H9 (cell line): Measurements from ENCODE around the gene YAP1. TPM values are rescaled to one million over a fixed set of nuclear protein-coding genes. Genes with fewer than 3 reads are reported as not detected.

Experiments
- DNase-seq: peaks from one replicate; pipeline ENCODE4 v3.0.0-alpha.2; 2017
- H2AFZ ChIP-seq: one replicate; pipeline ENCODE4 v1.6.1; 2013; ENCODE audit warnings: mild to moderate bottlenecking, low read length, control low read depth, moderate library complexity
- H2AK5ac ChIP-seq: 2 replicates; pipeline ENCODE4 v1.6.1; 2013; ENCODE audit warnings: low read length, control low read depth, mixed read lengths; ENCODE audit not compliant: insufficient read length
- H2BK120ac ChIP-seq: one replicate; pipeline ENCODE4 v1.6.1; 2013; ENCODE audit warnings: low read depth, mild to moderate bottlenecking, low read length, control low read depth, inconsistent platforms; ENCODE audit not compliant: poor library complexity, severe bottlenecking
- H2BK12ac ChIP-seq: 2 replicates; pipeline ENCODE4 v1.6.1; 2013; ENCODE audit warnings: low read length, control low read depth, mixed read lengths, low read depth; ENCODE audit not compliant: insufficient read length
- H2BK15ac ChIP-seq: 2 replicates; pipeline ENCODE4 v1.6.1; 2013; ENCODE audit warnings: low read depth, low read length, control low read depth
- H2BK20ac ChIP-seq: one replicate; pipeline ENCODE4 v1.6.1; 2013; ENCODE audit warnings: low read depth, mild to moderate bottlenecking, low read length, control low read depth, inconsistent platforms; ENCODE audit not compliant: poor library complexity, severe bottlenecking
- H2BK5ac ChIP-seq: 2 replicates; pipeline ENCODE4 v1.6.1; 2013; ENCODE audit warnings: low read length, control low read depth, mixed read lengths; ENCODE audit not compliant: insufficient read length
- H3K14ac ChIP-seq: 2 replicates; pipeline ENCODE4 v1.6.1; 2013; ENCODE audit warnings: low read length, control low read depth; ENCODE audit not compliant: insufficient read depth
- H3K18ac ChIP-seq: 2 replicates; pipeline ENCODE4 v1.6.1; 2013; ENCODE audit warnings: low read depth, mild to moderate bottlenecking, mixed read lengths, low read length, control low read depth; ENCODE audit not compliant: insufficient read length
- H3K23ac ChIP-seq: 2 replicates; pipeline ENCODE4 v1.6.1; 2013; ENCODE audit warnings: low read length, control low read depth, mixed read lengths, low read depth; ENCODE audit not compliant: insufficient read length
- H3K23me2 ChIP-seq: 2 replicates; pipeline ENCODE4 v1.6.1; 2013; ENCODE audit warnings: low read depth, mild to moderate bottlenecking, mixed read lengths, low read length, control low read depth; ENCODE audit not compliant: insufficient read length, poor library complexity, severe bottlenecking
- H3K27ac ChIP-seq: 2 replicates; pipeline ENCODE4 v1.5.1; 2013; ENCODE audit warnings: low read length, control low read depth, mixed read lengths, low read depth; ENCODE audit not compliant: insufficient read length
- H3K27me3 ChIP-seq: 2 replicates; pipeline ENCODE4 v1.6.1; 2013; ENCODE audit warnings: low read length, control low read depth, inconsistent platforms; ENCODE audit not compliant: insufficient read depth
- H3K4ac ChIP-seq: 2 replicates; pipeline ENCODE4 v1.6.1; 2013; ENCODE audit warnings: low read depth, mild to moderate bottlenecking, control low read depth, inconsistent platforms, low read length, moderate library complexity
- H3K4me1 ChIP-seq: 2 replicates; pipeline ENCODE4 v1.6.1; 2013; ENCODE audit warnings: low read length, control low read depth, inconsistent platforms; ENCODE audit not compliant: insufficient read depth
- H3K4me2 ChIP-seq: 2 replicates; pipeline ENCODE4 v1.6.1; 2013; ENCODE audit warnings: low read length, control low read depth, mixed read lengths; ENCODE audit not compliant: insufficient read length, insufficient read depth
- H3K56ac ChIP-seq: 2 replicates; pipeline ENCODE4 v1.6.1; 2013; ENCODE audit warnings: low read depth, mild to moderate bottlenecking, mixed read lengths, low read length, control low read depth; ENCODE audit not compliant: insufficient read length
- H3K79me1 ChIP-seq: 2 replicates; pipeline ENCODE4 v1.6.1; 2013; ENCODE audit warnings: low read depth, mild to moderate bottlenecking, moderate library complexity, low read length, control low read depth, inconsistent platforms; ENCODE audit not compliant: insufficient read depth, poor library complexity, severe bottlenecking
- H3K79me2 ChIP-seq: 2 replicates; pipeline ENCODE4 v1.6.1; 2013; ENCODE audit warnings: low read length, control low read depth, inconsistent platforms; ENCODE audit not compliant: insufficient read depth
- H3K9ac ChIP-seq: 2 replicates; pipeline ENCODE4 v1.6.1; 2013; ENCODE audit warnings: low read length, control low read depth, mixed read lengths; ENCODE audit not compliant: insufficient read length; ENCODE audit errors: extremely low read depth
- H3K9me3 ChIP-seq: one replicate; pipeline ENCODE4 v1.6.1; 2013; ENCODE audit warnings: low read depth, low read length, inconsistent platforms; ENCODE audit not compliant: control insufficient read depth
- H3T11ph ChIP-seq: one replicate; pipeline ENCODE4 v1.6.1; 2013; ENCODE audit warnings: mild to moderate bottlenecking, low read length, control low read depth, inconsistent platforms
- H4K20me1 ChIP-seq: one replicate; pipeline ENCODE4 v1.6.1; 2013; ENCODE audit not compliant: control insufficient read depth, insufficient read length, insufficient read depth
- H4K5ac ChIP-seq: 2 replicates; pipeline ENCODE4 v1.6.1; 2013; ENCODE audit warnings: low read depth, mild to moderate bottlenecking, mixed read lengths, low read length, control low read depth; ENCODE audit not compliant: insufficient read length
- H4K8ac ChIP-seq: replicated peaks from 2 replicates; pipeline ENCODE4 v1.6.1; 2013; ENCODE audit warnings: low read length, control low read depth, mixed read lengths, low read depth; ENCODE audit not compliant: insufficient read length
- H4K91ac ChIP-seq: 2 replicates; pipeline ENCODE4 v1.6.1; 2013; ENCODE audit warnings: low read depth, mild to moderate bottlenecking, moderate library complexity, mixed read lengths, low read length, control low read depth; ENCODE audit not compliant: insufficient read length
- H3K27ac Mint-ChIP-seq, 3 experiments: 2 replicates in 2 of 3; 3 replicates in 1 of 3; pipeline ENCODE4 v1.8.0; 2020 to 2021; ENCODE audit warnings: mixed read lengths in 3 of 3, mild to moderate bottlenecking in 1 of 3, moderate library complexity in 1 of 3
- H3K27me3 Mint-ChIP-seq: 2 replicates; pipeline ENCODE4 v1.8.0; 2021; ENCODE audit warnings: low read depth, mild to moderate bottlenecking, moderate library complexity, mixed read lengths
- H3K36me3 Mint-ChIP-seq, 3 experiments: 2 replicates in 2 of 3; 3 replicates in 1 of 3; pipeline ENCODE4 v1.8.0; 2020 to 2021; ENCODE audit warnings: low read depth in 3 of 3, mixed read lengths in 3 of 3; ENCODE audit not compliant: insufficient read depth in 1 of 3
- H3K4me1 Mint-ChIP-seq, 2 experiments: 2 replicates each; pipeline ENCODE4 v1.8.0; 2020; ENCODE audit warnings: mixed read lengths in 2 of 2
- H3K4me3 Mint-ChIP-seq, 2 experiments: 2 replicates in 1 of 2; 3 replicates in 1 of 2; pipeline ENCODE4 v1.8.0; 2020 to 2021; ENCODE audit warnings: mild to moderate bottlenecking in 2 of 2, mixed read lengths in 2 of 2, moderate library complexity in 1 of 2
- H3K9me3 Mint-ChIP-seq, 2 experiments: 2 replicates in 1 of 2; 3 replicates in 1 of 2; pipeline ENCODE4 v1.8.0; 2020; ENCODE audit warnings: mild to moderate bottlenecking in 2 of 2, mixed read lengths in 2 of 2, moderate library complexity in 1 of 2
- WGBS: extraction: QIAGEN DNeasy Blood & Tissue Kit; methylation state at CpG from one replicate; pipeline ENCODE4 v1.1.7; 2013; ENCODE audit warnings: missing lambda C conversion rate, low lambda C conversion rate, mixed read lengths; ENCODE audit not compliant: insufficient read length; ENCODE audit errors: extremely low coverage; 5-methylcytosine and 5-hydroxymethylcytosine counted together
- total RNA-seq: library from RNA; stranded (reverse); gene quantifications from 2 replicates; pipeline ENCODE4 v1.2.1, GENCODE V29; 2021
- TF ChIP-seq, protein P1 (sequence below): fragments of 200-600 bp; sonication (generic); conservative IDR thresholded peaks from 3 replicates; pipeline ENCODE4 v1.8.0; 2021; ENCODE audit warnings: antibody characterized with exemption, mild to moderate bottlenecking

Gene YAP1
- total RNA-seq, 1 experiment from 2014 or later = 124 TPM

DNA sequence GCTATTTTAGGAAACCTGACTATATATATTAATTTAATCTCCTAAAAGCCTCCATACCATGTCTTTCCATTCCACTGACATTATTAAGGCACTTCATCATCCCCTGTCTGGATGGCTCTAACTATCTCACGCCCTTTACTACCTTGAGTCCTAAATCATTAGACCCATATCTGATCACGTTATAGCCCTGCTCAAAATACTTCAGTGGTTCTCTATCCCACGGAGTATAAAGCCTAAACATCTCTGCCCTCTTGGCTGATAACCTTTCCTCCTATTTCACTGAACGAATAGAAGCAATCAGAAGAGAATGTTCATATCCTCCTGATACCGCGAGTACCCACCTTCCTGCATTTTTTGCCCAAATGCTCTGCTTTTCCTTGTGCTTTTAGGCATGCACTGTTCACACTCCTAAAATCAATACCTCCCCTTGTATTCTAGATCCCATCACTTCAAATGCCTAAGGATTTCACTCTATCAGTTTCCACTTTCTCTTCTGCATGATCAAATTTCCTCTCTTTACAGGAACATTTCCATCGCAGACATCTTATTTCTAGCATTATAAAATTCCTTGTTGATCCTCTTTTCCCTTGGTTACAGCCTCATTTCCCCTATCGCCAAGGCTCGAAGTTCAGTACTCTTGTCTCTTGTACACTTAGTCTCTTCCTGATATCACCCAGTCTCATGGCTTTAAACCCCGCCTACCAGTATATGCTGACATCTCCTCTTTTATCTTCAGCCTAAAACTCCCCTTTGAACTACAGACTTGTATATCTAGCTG, 162.0 kb downstream of the YAP1 start:
- Mint-ChIP-seq H3K4me3 (no peak overlapping the region), H3K27me3 (peaks cover 14% of the 10 kb centered on the region), H3K9me3 (peaks cover 3 to 5% of the 10 kb centered on the region in 2 experiments; a peak in 1 of 5 replicates), H3K27ac (no peak overlapping the region), H3K4me1 (peaks cover 31 to 38% of the 10 kb centered on the region in 2 experiments), H3K36me3 (peaks cover 0 to 10% (median 0%) of the 10 kb centered on the region in 3 experiments; a peak in 2 of 7 replicates)
- Histone ChIP-seq H3K56ac (no peak overlapping the region), H4K20me1 (no peaks in the 10 kb centered on the region), H3K4me1 (peaks cover 3% of the 10 kb centered on the region; the same call in 1 of the 2 replicates), H3K27me3 (no peaks in the 10 kb centered on the region), H4K5ac (no peak overlapping the region), H3K23me2 (peaks cover 10% of the 10 kb centered on the region), H3K79me2 (no peaks in the 10 kb centered on the region), H3K27ac (no peak overlapping the region), H2BK120ac (no peak overlapping the region), H3K23ac (no peak overlapping the region), H3K14ac (no peak overlapping the region), H2BK20ac (no peak overlapping the region), H3K4me2 (no peak overlapping the region), H3K9ac (no peak overlapping the region), H3T11ph (no peak overlapping the region), H2AK5ac (no peak overlapping the region), H2BK12ac (no peak overlapping the region), H3K4ac (no peak overlapping the region), H2AFZ (no peak overlapping the region), H4K8ac (no peak overlapping the region), H3K18ac (no peak overlapping the region), H3K79me1 (no peaks in the 10 kb centered on the region), H2BK5ac (no peak overlapping the region), H4K91ac (no peak overlapping the region), H2BK15ac (no peak overlapping the region), H3K9me3 (no peaks in the 10 kb centered on the region)
- DNase-seq = no peak
- TF ChIP-seq, protein P1, sequence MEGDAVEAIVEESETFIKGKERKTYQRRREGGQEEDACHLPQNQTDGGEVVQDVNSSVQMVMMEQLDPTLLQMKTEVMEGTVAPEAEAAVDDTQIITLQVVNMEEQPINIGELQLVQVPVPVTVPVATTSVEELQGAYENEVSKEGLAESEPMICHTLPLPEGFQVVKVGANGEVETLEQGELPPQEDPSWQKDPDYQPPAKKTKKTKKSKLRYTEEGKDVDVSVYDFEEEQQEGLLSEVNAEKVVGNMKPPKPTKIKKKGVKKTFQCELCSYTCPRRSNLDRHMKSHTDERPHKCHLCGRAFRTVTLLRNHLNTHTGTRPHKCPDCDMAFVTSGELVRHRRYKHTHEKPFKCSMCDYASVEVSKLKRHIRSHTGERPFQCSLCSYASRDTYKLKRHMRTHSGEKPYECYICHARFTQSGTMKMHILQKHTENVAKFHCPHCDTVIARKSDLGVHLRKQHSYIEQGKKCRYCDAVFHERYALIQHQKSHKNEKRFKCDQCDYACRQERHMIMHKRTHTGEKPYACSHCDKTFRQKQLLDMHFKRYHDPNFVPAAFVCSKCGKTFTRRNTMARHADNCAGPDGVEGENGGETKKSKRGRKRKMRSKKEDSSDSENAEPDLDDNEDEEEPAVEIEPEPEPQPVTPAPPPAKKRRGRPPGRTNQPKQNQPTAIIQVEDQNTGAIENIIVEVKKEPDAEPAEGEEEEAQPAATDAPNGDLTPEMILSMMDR = no peak
- no CpG with 5 or more reads among the region's 10 CpGs for WGBS
